Astrocyte (in vitro differentiated cells and primary cell): ENCODE results near the gene RBM20.

Experiments
- CTCF ChIP-seq: IDR thresholded peaks from 2 replicates; pipeline ENCODE4 v1.5.1; 2011; ENCODE audit warnings: low read depth, mild to moderate bottlenecking, inconsistent platforms, low read length, moderate library complexity; ENCODE audit not compliant: insufficient read depth
- EZH2 ChIP-seq: IDR thresholded peaks from 2 replicates; pipeline ENCODE4 v1.6.1; 2012; ENCODE audit warnings: mild to moderate bottlenecking, low read length, inconsistent platforms; ENCODE audit not compliant: insufficient read depth

GRCh38 chr10:110777661-110778060 is 133.5 kb downstream of the RBM20 start:
- TF ChIP-seq CTCF (no peak), EZH2 (no peak)
